Smooth muscle cell (in vitro differentiated cells): ENCODE data around the gene GJB1. TPM values are rescaled to one million over a fixed set of nuclear protein-coding genes. Genes with fewer than 3 reads are reported as not detected.

ENCODE experiments used
- DNase-seq: peaks from one replicate; lab custom pipeline; 2025; ENCODE audit not compliant: unreplicated experiment; lab: John Stamatoyannopoulos, UW
- H2AFZ ChIP-seq: fragments of 200-600 bp; sonication (generic); 2 replicates; pipeline ENCODE4 v1.6.0; 2016; ENCODE audit warnings: antibody characterized with exemption, low read depth, mild to moderate bottlenecking
- H3F3A ChIP-seq: fragments of 200-600 bp; sonication (generic); 2 replicates; pipeline ENCODE4 v1.6.0; 2017; ENCODE audit warnings: antibody characterized with exemption, low read depth
- H3K27ac ChIP-seq: fragments of 200-600 bp; sonication (generic); 2 replicates; pipeline ENCODE4 v1.5.1; 2016; ENCODE audit warnings: low read depth, mild to moderate bottlenecking
- H3K27me3 ChIP-seq: fragments of 200-600 bp; sonication (generic); 2 replicates; pipeline ENCODE4 v1.6.1; 2016; ENCODE audit warnings: low read depth, mild to moderate bottlenecking
- H3K36me3 ChIP-seq: fragments of 200-600 bp; sonication (generic); 2 replicates; pipeline ENCODE4 v1.5.1; 2016; ENCODE audit warnings: low read depth
- H3K4me1 ChIP-seq: fragments of 200-600 bp; sonication (generic); 2 replicates; pipeline ENCODE4 v1.5.1; 2016; ENCODE audit warnings: low read depth
- H3K4me2 ChIP-seq: fragments of 200-600 bp; sonication (generic); 2 replicates; pipeline ENCODE4 v1.6.0; 2016; ENCODE audit warnings: mild to moderate bottlenecking
- H3K4me3 ChIP-seq: fragments of 200-600 bp; sonication (generic); 2 replicates; pipeline ENCODE4 v1.5.1; 2016; ENCODE audit warnings: mild to moderate bottlenecking
- H3K79me2 ChIP-seq: fragments of 200-600 bp; sonication (generic); 2 replicates; pipeline ENCODE4 v1.6.0; 2016; ENCODE audit warnings: low read depth, mild to moderate bottlenecking
- H3K9ac ChIP-seq: fragments of 200-600 bp; sonication (generic); 2 replicates; pipeline ENCODE4 v1.6.0; 2016; ENCODE audit warnings: low read depth
- H3K9me3 ChIP-seq: fragments of 200-600 bp; sonication (generic); replicated peaks from 2 replicates; pipeline ENCODE4 v1.5.1; 2016; ENCODE audit warnings: low read depth
- H4K20me1 ChIP-seq: fragments of 200-600 bp; sonication (generic); 2 replicates; pipeline ENCODE4 v1.6.0; 2016; ENCODE audit warnings: low read depth
- WGBS: methylation state at CpG from one replicate; pipeline ENCODE4 v1.1.7; 2016; ENCODE audit warnings: low lambda C conversion rate; 5-methylcytosine and 5-hydroxymethylcytosine counted together
- polyA plus RNA-seq: library from polyadenylated mRNA; unstranded; fragments of >200 nt; fragmentation: Nextera tagmentation; extraction: Ambion mirVana; gene quantifications from 2 replicates; pipeline ENCODE4 v1.2.1, GENCODE V29; 2016
- total RNA-seq: library from RNA; depleted of rRNA; stranded (reverse); fragments of >200 nt; gene quantifications from 2 replicates; pipeline ENCODE4 v1.2.3, GENCODE V29; 2014
- TF ChIP-seq, protein P1 (sequence below): fragments of 200-600 bp; sonication (generic); IDR thresholded peaks from 2 replicates; pipeline ENCODE4 v1.5.1; 2017; ENCODE audit warnings: borderline replicate concordance, mild to moderate bottlenecking, antibody characterized with exemption; ENCODE audit not compliant: insufficient read depth, poor library complexity, severe bottlenecking

GJB1 gene
- total RNA-seq (not detected in 2 replicates), polyA plus RNA-seq (not detected in 2 replicates)

DNA sequence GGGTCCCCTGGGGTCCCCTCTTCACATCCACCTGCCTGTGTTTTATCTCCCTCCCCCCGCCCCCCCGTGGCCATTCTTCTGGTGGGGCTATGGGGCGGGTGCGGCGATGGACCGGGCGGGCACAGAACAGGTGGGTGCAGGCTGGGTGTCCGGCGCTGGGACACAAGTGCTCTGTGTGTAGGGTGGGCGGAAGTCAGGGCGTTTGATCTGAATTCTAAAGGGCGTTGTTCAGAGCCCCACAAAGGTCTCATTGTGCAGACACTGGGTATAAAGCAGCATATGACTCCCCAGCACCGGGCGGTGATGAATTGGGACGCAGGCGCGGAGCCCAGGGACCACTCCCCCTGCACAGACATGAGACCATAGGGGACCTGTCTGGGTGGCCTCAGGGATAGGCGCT is at the start of gene GJB1:
TSS of gene GJB1 (plus strand) at position 296 of the 400 bp plus-strand sequence. CDS start 484 bp downstream, outside the sequence.
- no peak within 1 kb of the TSS for H3K4me3 ChIP-seq
- 75% methylated on average over 9 of the region's 18 CpGs for WGBS
- H3K9ac ChIP-seq, result no peak within 1 kb of the TSS
- H2AFZ ChIP-seq, result no peak within 1 kb of the TSS
- DNase-seq, result no peak
- no peak within 1 kb of the TSS for H3K27ac ChIP-seq
- no peaks in the 10 kb centered on the region for H3K27me3 ChIP-seq
- H3F3A ChIP-seq, result no peaks in the 10 kb centered on the region
- H3K79me2 ChIP-seq, result no peaks in the 10 kb centered on the region
- no peaks in the 10 kb centered on the region for H3K36me3 ChIP-seq
- no peaks in the 10 kb centered on the region for H4K20me1 ChIP-seq
- no peaks in the 10 kb centered on the region for H3K4me1 ChIP-seq
- no peaks in the 10 kb centered on the region for H3K9me3 ChIP-seq
- TF ChIP-seq, protein P1, sequence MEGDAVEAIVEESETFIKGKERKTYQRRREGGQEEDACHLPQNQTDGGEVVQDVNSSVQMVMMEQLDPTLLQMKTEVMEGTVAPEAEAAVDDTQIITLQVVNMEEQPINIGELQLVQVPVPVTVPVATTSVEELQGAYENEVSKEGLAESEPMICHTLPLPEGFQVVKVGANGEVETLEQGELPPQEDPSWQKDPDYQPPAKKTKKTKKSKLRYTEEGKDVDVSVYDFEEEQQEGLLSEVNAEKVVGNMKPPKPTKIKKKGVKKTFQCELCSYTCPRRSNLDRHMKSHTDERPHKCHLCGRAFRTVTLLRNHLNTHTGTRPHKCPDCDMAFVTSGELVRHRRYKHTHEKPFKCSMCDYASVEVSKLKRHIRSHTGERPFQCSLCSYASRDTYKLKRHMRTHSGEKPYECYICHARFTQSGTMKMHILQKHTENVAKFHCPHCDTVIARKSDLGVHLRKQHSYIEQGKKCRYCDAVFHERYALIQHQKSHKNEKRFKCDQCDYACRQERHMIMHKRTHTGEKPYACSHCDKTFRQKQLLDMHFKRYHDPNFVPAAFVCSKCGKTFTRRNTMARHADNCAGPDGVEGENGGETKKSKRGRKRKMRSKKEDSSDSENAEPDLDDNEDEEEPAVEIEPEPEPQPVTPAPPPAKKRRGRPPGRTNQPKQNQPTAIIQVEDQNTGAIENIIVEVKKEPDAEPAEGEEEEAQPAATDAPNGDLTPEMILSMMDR, result no peak
- no peak within 1 kb of the TSS for H3K4me2 ChIP-seq

DNA sequence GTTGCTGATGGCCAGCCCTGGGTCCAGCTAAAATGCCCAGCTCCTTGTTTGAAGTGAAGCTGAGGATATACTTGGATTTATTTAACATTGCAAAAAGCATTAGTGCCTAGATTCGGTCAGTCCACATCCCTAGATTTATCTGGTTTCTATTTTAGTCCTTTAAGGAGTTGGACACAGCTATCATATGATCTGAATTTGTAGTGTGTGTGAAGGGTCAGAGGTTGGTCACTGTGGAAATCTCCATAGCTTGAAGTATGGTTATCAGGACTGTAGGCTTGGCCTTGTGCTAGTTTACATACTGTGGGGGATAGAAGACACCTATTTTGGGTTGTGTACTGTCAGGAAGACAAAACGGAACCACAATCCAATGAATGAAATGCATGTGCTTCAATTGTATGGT is 49.6 kb upstream of the GJB1 start:
- TF ChIP-seq, protein P1, result no peak
- H3K9ac ChIP-seq, result no peak overlapping the region
- H3K36me3 ChIP-seq, result no peaks in the 10 kb centered on the region
- no peak for DNase-seq
- H3K4me2 ChIP-seq, result no peak overlapping the region
- H3K79me2 ChIP-seq, result no peaks in the 10 kb centered on the region
- no peaks in the 10 kb centered on the region for H4K20me1 ChIP-seq
- H3K9me3 ChIP-seq, result no peaks in the 10 kb centered on the region
- H2AFZ ChIP-seq, result no peak overlapping the region
- H3K4me1 ChIP-seq, result no peaks in the 10 kb centered on the region
- 83% methylated on average over 2 of the region's 2 CpGs for WGBS
- H3K27ac ChIP-seq, result no peak overlapping the region
- H3K4me3 ChIP-seq, result no peak overlapping the region
- no peaks in the 10 kb centered on the region for H3K27me3 ChIP-seq
- no peaks in the 10 kb centered on the region for H3F3A ChIP-seq

DNA sequence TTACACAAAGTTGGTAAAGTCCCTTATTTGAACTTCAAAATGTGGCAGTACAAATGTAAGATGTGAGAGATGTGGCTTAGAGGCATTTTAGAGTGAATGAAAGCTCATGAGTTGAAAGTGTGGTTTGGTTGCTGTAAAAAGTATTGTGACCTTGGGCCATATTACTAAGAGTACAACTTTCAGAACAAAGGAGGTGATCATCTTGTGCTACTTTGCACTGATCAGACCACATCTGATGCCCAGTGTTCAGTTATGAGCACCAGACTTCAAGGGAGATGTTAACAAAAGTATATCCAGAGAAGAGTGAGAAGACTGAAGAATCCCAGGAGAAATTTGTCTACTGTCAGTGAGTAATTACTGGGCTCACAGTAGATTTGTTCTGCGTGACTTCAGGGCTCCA is 48.2 kb upstream of the GJB1 start:
- no peaks in the 10 kb centered on the region for H4K20me1 ChIP-seq
- TF ChIP-seq, protein P1, result no peak
- H3K27ac ChIP-seq, result no peak overlapping the region
- H3K4me1 ChIP-seq, result no peaks in the 10 kb centered on the region
- H3K4me2 ChIP-seq, result no peak overlapping the region
- DNase-seq, result no peak
- WGBS, result 85% methylated on average over 1 of the region's 1 CpG
- H3K4me3 ChIP-seq, result no peak overlapping the region
- H3K36me3 ChIP-seq, result no peaks in the 10 kb centered on the region
- no peaks in the 10 kb centered on the region for H3K27me3 ChIP-seq
- no peak overlapping the region for H3K9ac ChIP-seq
- H2AFZ ChIP-seq, result no peak overlapping the region
- H3K9me3 ChIP-seq, result no peaks in the 10 kb centered on the region
- H3F3A ChIP-seq, result no peaks in the 10 kb centered on the region
- H3K79me2 ChIP-seq, result no peaks in the 10 kb centered on the region

DNA sequence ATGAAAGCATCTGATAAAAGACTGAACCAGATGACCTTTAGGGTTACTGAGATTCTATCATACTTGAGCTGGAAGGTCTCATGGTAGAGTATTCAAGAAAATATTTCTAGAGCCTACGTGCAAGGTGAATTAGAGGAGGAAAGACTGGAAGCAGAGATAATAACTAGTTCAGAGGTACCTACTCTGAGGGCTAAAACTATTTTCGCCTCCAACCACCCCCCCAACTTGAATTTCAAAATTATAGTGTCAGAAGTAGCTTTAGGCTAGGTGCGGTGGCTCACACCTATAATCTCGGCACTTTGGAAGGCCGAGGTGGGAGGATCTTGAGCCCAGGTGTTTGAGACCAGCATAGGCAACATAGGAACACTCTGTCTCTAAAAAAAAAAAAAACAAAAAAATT is 47.5 kb upstream of the GJB1 start:
- no peak overlapping the region for H2AFZ ChIP-seq
- H3K79me2 ChIP-seq, result no peaks in the 10 kb centered on the region
- TF ChIP-seq, protein P1, result no peak
- no peak overlapping the region for H3K4me3 ChIP-seq
- H3K4me1 ChIP-seq, result no peaks in the 10 kb centered on the region
- DNase-seq, result no peak
- H3K4me2 ChIP-seq, result no peak overlapping the region
- no peak overlapping the region for H3K9ac ChIP-seq
- 72% methylated on average over 5 of the region's 5 CpGs for WGBS
- H3K27ac ChIP-seq, result no peak overlapping the region
- no peaks in the 10 kb centered on the region for H3K36me3 ChIP-seq
- no peaks in the 10 kb centered on the region for H3F3A ChIP-seq
- H3K9me3 ChIP-seq, result no peaks in the 10 kb centered on the region
- no peaks in the 10 kb centered on the region for H4K20me1 ChIP-seq
- H3K27me3 ChIP-seq, result no peaks in the 10 kb centered on the region
